ENCODE results near the gene WDR88. TPM values are rescaled to one million over a fixed set of nuclear protein-coding genes. Genes with fewer than 3 reads are reported as not detected.

Gene WDR88
- polyA plus RNA-seq, 1 donor (not counting 4 experiments of a cell fraction or from before 2014, with no cell fraction given) = not detected

- H3K27me3 ChIP-seq (ENCODE audit: control insufficient read depth, extremely low read depth, insufficient read depth, low read length) = no peaks in the 10 kb centered on the region
- no peak overlapping the region for H3K9ac ChIP-seq (ENCODE audit: control insufficient read depth, extremely low read depth, insufficient read depth, low read length)
- DNase-seq (ENCODE audit: low read depth, low spot score) = no peak
- H3K9me1 ChIP-seq (ENCODE audit: control insufficient read depth, extremely low read depth, insufficient read depth, low read length) = no peaks in the 10 kb centered on the region
- no peak overlapping the region for H3K27ac ChIP-seq (ENCODE audit: control insufficient read depth, insufficient read depth, low read length)
- no peaks in the 10 kb centered on the region for H4K20me1 ChIP-seq (ENCODE audit: control insufficient read depth, extremely low read depth, insufficient read depth, low read length)
- no peaks in the 10 kb centered on the region for H3K36me3 ChIP-seq (ENCODE audit: control insufficient read depth in 2 of 2, extremely low read depth in 1 of 2, insufficient read depth in 2 of 2, low read length in 2 of 2)
- TF ChIP-seq CTCF (optimal IDR thresholded peaks at IDR 0.05 in 1 of 3, IDR thresholded peaks at IDR 0.05 in 1 of 3, conservative IDR thresholded peaks at IDR 0.05 in 1 of 3; ENCODE audit: extremely low read depth in 1 of 3, insufficient read depth in 2 of 3, low read length in 3 of 3) = no peak
- no peak for TF ChIP-seq EZH2 (IDR thresholded peaks at IDR 0.05; ENCODE audit: low read length)
- no peak for FAIRE-seq
- H3K9me3 ChIP-seq (ENCODE audit: control insufficient read depth, low read depth, low read length) = no peaks in the 10 kb centered on the region
- no peaks in the 10 kb centered on the region for H3K4me1 ChIP-seq (ENCODE audit: control insufficient read depth, extremely low read depth, insufficient read depth, low read length)
- H3K4me2 ChIP-seq (ENCODE audit: control insufficient read depth, extremely low read depth, insufficient read depth, low read depth, low read length) = no peak overlapping the region
- dilution Hi-C loops (cut with MboI; ENCODE audit: extremely low pct_ligation_motif_present, low sequenced_read_pairs) = no loop called here
- no peaks in the 10 kb centered on the region for H3K79me2 ChIP-seq (ENCODE audit: control insufficient read depth, insufficient read depth, low read length)
- H3K4me3 ChIP-seq (ENCODE audit: control insufficient read depth in 2 of 3, extremely low read depth in 1 of 3, insufficient read depth in 2 of 3, low read depth in 1 of 3, low read length in 3 of 3) = no peak overlapping the region
- no peak overlapping the region for H2AFZ ChIP-seq (ENCODE audit: control insufficient read depth, low read length)
Measured at GRCh38 chr19:33158365-33158764, 26.5 kb downstream of the WDR88 start.

- dilution Hi-C loops (cut with MboI; ENCODE audit: extremely low pct_ligation_motif_present, low sequenced_read_pairs) = no loop called here
- FAIRE-seq (no peak), DNase-seq (ENCODE audit: low read depth, low spot score) (no peak)
- Histone ChIP-seq H3K79me2 (ENCODE audit: control insufficient read depth, insufficient read depth, low read length) (no peaks in the 10 kb centered on the region), H3K27me3 (ENCODE audit: control insufficient read depth, extremely low read depth, insufficient read depth, low read length) (no peaks in the 10 kb centered on the region), H3K4me2 (ENCODE audit: control insufficient read depth, extremely low read depth, insufficient read depth, low read depth, low read length) (no peak overlapping the region), H3K9me1 (ENCODE audit: control insufficient read depth, extremely low read depth, insufficient read depth, low read length) (no peaks in the 10 kb centered on the region), H3K4me1 (ENCODE audit: control insufficient read depth, extremely low read depth, insufficient read depth, low read length) (no peaks in the 10 kb centered on the region), H4K20me1 (ENCODE audit: control insufficient read depth, extremely low read depth, insufficient read depth, low read length) (no peaks in the 10 kb centered on the region), H3K27ac (ENCODE audit: control insufficient read depth, insufficient read depth, low read length) (no peak overlapping the region), H3K9ac (ENCODE audit: control insufficient read depth, extremely low read depth, insufficient read depth, low read length) (no peak overlapping the region), H3K4me3 (ENCODE audit: control insufficient read depth in 2 of 3, extremely low read depth in 1 of 3, insufficient read depth in 2 of 3, low read depth in 1 of 3, low read length in 3 of 3) (no peak overlapping the region), H3K9me3 (ENCODE audit: control insufficient read depth, low read depth, low read length) (no peaks in the 10 kb centered on the region), H2AFZ (ENCODE audit: control insufficient read depth, low read length) (no peak overlapping the region), H3K36me3 (ENCODE audit: control insufficient read depth in 2 of 2, extremely low read depth in 1 of 2, insufficient read depth in 2 of 2, low read length in 2 of 2) (no peaks in the 10 kb centered on the region)
- TF ChIP-seq EZH2 (IDR thresholded peaks at IDR 0.05; ENCODE audit: low read length) (no peak), CTCF (optimal IDR thresholded peaks at IDR 0.05 in 1 of 3, IDR thresholded peaks at IDR 0.05 in 1 of 3, conservative IDR thresholded peaks at IDR 0.05 in 1 of 3; ENCODE audit: extremely low read depth in 1 of 3, insufficient read depth in 2 of 3, low read length in 3 of 3) (no peak)
Measured at GRCh38 chr19:33159149-33159548, 27.2 kb downstream of the WDR88 start.

Measured in keratinocyte (primary cell).